A549 (cell line): ENCODE results near the gene ACBD6.

Source experiments
- CTCF ChIP-seq: fragments of >200 bp; sonication (Bioruptor Twin); formaldehyde crosslinking; IDR thresholded peaks from 3 replicates; pipeline ENCODE4 v1.5.1; 2016
- ELK1 ChIP-seq: fragments of 150-350 bp; IDR thresholded peaks from 2 replicates; pipeline ENCODE4 v1.6.1; 2014; ENCODE audit warnings: low read depth, mild to moderate bottlenecking, low read length
- POLR2A ChIP-seq: IDR thresholded peaks from 2 replicates; pipeline ENCODE4 v1.6.1; 2012; ENCODE audit warnings: mild to moderate bottlenecking, low read length
- TP53 ChIP-seq: fragments of 250-450 bp; sonication (Bioruptor Pico); IDR thresholded peaks from 2 replicates; pipeline ENCODE4 v1.5.0; 2021; ENCODE audit warnings: mild to moderate bottlenecking, moderate library complexity
- ZFP36 ChIP-seq: fragments of 450-650 bp; IDR thresholded peaks from 2 replicates; pipeline ENCODE4 v1.6.1; 2014; ENCODE audit warnings: borderline replicate concordance; ENCODE audit not compliant: partially characterized antibody

GRCh38 chr1:180275726-180276125, 226.7 kb downstream of the ACBD6 start:
- no peak for TF ChIP-seq CTCF
- no peak for TF ChIP-seq TP53 (CRISPR knock-in tag)
- TF ChIP-seq POLR2A = no peak
- TF ChIP-seq ZFP36 = no peak
- no peak for TF ChIP-seq ELK1
